Stimulated activated CD8-positive, alpha-beta memory T cell treated with anti-CD3 and anti-CD28 coated beads, Interleukin-4, amount 100 ng/mL, for 48 hours (primary cell): ENCODE measurements around the gene HNRNPH2.

Source experiments
- DNase-seq: peaks from one replicate; pipeline ENCODE4 v3.0.0-alpha.2; 2020

Gene HNRNPH2

DNA sequence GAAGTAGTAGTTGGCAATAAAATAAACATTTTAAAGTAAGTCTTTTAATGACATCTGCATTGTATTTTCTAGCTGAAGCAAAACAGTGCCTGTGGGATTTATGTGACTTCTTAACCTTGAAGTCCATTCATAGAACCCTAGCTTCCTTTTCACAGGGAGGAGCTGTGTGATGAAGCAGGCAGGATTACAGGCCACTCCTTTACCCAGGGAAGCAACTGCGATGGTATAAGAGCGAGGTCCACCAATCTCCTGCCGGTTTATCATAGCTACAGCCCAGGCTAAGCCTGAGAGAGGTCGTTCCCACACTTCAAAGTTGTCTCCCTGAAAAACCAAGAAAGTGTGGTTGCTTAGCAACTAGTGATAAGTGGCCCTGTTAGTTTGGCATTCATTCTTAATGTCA, 10.2 kb upstream of the HNRNPH2 start:
- no peak for DNase-seq

DNA sequence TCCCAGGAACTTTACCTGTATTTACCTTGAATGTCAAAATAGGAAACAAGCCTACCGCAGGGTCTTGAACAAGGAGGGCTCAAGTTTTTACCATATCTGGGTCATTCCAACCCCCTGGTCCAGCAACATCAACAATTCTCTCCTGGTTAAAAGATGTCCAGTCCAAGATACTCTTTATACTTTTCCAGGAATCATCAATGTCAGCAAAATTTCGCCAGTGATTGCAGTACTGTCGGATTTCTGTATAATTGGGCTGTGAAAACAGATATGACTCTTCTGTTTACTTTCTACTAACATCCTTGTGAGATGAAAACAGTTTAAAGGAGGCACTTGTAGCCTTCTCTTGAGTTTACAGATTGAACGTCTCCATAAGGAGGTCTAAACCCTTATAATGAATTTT, 9.3 kb upstream of the HNRNPH2 start:
- DNase-seq, result no peak

DNA sequence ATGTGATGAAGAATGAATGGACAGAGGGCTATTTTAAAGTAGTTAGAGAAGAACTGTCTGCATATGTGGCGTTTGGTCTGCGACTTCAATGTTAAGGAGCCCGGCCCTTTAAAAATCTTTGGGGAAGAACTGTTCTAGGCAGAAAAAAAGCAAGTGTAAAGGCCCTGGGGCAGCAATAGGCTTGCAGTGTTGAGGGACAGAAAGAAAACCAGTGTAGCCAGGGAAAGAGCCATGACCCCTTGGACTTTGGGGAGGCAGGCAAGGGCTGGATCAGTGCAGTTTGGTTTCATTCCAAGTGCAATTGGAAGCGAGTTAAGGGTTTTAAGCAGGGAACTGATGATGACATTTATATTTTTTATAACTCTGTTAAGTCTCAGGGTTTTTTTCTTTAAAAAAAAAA, 8.2 kb upstream of the HNRNPH2 start:
- no peak for DNase-seq

DNA sequence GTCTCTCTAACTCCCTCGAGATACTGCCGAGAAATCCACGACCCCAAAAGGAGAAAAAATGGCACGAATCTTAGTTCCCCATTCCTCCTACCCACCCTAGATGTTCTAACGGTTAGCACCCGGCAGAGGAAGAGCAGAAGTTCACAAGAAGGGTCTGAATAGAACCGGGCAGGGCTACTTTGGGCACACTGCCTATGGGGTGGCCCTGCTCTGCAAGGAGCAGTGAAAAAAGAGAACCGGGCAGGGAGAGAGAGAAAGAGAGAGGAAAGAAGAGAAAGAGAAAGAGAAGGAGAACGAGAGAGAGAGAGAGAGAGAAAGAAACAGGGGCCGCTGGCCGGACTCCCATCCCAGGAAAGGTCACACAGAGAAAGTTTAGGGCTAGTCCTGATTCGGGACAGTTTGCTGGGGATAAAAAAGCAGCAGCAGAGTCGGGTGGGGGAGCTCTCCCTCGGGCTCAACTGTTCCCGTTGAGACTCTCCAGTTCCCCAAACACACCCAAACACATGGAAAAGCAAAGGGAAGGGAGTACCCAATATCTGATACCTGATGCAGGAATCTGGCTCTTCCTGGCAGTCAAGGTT, 765 bp upstream of the HNRNPH2 start:
- DNase-seq, result no peak

DNA sequence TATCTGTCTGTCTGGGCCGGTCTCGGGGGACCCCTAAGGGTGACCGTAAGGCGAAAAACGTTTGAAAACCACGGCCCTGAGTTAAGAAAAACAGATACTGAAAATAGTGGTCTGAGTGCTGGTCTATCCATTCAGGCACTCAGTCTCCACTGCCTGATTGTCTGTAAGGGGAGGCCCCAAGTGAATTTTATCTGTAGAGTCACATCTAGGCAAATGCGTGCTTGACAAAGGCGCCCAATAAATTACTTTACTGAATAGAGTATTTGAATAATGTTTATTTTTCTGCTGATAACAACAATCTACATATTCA, 465 bp downstream of the HNRNPH2 start:
- DNase-seq, result no peak

DNA sequence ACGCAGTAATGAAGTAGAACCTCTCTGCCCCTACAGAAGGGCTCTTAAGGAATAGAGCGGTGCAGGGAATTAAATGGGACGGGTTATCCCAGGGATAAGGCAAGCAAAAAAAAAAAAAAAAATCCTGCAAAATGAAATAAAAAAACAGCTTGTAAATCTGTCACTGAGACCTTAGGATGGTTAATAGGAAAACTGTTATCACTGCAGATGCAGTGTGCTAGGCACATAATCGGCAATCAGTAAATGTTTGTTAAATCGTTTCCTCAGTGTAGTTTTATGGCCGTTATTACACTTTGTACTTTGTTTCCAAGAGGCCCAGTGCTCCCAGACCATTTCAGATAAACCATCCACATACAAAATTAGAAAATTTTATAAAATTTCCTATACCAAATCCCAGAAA, 1.0 kb downstream of the HNRNPH2 start:
- DNase-seq, result no peak

DNA sequence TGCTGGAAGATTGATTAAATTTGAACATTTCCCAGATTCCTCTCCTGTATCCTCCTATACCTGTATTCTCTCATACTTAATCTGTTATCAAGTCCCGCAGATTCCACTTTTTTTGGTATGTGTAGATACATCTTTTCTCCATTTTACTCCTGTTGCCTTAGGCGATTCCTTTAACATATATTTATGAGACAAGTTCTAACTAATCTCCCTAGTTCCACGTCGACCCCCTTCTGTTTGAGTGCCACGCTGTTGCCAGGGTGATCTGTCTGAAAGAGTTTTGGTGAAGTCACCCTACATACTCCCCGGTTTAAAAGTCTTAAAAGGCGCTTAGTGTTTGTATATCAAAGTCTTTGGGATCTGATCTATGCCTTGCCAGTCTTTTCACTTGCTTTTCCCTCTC, 2.4 kb downstream of the HNRNPH2 start:
- DNase-seq, result no peak

DNA sequence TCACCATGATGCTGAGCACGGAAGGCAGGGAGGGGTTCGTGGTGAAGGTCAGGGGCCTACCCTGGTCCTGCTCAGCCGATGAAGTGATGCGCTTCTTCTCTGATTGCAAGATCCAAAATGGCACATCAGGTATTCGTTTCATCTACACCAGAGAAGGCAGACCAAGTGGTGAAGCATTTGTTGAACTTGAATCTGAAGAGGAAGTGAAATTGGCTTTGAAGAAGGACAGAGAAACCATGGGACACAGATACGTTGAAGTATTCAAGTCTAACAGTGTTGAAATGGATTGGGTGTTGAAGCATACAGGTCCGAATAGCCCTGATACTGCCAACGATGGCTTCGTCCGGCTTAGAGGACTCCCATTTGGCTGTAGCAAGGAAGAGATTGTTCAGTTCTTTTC, 4.0 kb downstream of the HNRNPH2 start:
- no peak for DNase-seq

DNA sequence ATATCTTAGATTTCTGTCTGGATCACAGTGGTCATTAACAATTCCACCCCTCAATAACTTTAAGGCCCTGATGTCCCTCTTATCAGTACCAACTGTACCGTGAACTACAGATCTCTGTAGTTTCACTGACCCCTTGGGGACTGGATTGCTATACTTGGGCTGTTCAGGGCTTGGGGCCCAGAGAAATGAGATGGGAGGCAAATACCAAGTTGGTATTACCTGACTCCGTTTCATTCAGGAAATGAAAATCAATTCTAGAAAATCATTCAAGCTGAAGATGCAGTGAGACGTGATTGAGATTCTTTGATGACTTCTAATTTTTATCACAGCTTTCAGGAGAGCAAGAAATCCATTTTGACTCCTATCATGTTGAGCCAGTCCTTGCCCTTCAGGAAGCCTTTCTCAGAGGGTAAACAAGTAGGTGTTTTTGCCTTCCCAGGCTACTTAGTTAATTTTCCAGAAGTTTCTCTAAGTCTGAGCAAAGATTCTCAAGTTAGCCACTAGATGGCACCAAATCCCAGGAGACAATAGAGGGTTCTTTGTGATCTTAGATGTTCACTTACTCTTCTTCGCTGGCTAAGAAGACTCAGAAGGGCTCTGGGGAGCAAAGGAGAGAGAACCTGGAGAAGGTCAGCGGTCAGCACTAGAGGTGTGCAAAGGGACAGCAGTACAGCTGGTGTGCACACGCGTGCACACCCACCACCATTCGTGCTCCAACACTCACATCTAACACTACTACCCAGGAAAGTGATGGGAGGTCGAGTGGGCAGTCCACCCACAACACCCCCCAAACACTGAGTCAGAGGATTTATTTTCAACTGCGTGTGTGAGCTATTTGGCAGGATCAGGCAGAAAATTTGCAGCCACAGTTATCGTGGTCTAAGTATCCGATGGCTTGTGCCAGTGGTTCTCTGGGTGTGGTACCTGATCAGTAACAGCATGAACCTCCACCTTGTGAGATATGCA, 7.4 kb downstream of the HNRNPH2 start:
- no peak for DNase-seq

DNA sequence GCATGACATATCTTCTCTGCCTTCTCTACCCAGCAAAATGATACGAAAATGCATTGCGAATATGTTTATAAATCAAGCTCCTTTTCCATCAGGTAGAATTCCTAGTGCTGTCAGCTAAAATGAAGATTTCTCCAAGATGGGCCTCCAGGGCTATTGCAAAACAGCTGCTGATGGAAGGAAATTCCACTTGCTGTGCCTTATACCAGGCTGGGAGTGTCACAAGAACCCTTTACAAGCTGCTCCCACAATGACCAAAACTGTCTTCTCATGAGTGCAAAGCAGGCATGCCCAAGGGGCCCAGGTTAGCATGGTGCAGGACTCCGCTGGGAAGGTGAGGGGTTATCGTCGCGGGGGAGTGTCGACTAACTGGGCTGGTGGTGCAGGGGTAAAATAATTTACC, 8.7 kb downstream of the HNRNPH2 start:
- DNase-seq, result no peak

DNA sequence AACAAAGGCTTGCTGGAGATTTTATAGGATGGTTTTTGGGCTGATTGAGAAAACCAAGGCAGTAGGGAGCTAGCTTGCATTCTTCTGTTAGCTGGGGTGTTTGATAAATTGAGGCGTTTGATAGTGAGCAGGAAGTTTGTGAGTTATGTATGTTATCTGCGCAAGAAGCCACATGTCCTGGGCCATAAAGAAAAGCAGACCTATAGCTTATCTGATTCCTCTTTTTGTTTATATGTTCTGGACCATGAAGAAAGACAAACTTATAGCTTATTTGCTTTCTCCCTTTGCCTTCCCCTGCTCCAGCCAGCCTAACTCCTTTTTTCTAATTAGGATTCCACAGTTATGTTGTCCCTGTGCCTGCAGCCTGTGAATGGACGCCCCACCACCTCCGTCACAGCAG, 9.2 kb downstream of the HNRNPH2 start:
- DNase-seq, result no peak

DNA sequence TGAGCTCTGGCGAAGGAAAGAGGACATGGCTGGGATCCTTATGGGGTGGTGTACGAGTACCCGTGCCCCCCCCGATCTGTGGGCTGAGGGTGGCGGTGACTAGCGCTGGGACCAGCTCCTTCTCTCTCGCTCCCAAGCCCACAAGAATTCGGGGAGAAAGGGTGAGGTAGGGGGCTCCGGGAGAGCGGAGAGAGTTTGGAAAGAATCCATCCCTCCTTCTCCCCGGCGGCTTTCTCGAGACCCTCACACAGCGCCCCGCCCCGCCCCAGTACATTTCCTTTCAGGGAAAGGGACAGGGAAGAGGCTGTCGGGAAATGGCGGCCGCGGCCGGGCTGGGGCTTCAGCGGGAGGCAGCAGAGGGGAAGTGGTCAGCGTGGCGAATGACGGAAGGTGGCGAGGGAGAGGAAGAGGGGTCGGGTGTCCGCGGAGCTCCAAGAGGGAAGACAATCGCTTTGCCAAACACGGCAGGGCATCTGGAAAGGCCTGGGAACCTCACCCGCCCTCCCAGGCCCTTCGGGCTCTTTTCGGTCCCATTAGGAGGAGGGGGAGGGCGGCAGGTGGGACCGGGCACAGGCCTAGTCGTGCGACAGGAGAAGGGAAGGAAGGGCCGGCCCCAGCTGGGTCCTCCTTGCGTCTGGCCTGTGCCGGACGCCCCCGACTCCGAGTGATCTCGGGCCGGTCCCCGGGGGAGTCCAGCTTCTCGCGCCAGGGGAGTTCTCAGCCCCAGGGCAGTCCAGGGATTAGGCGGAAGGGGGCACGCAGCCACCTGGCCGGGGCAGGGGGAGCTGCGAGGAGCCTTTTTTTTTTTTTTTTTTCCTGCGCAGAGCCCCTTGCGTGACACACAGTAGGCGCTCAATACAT, 10.2 kb downstream of the HNRNPH2 start:
- DNase-seq, result peak; percentile 61

DNA sequence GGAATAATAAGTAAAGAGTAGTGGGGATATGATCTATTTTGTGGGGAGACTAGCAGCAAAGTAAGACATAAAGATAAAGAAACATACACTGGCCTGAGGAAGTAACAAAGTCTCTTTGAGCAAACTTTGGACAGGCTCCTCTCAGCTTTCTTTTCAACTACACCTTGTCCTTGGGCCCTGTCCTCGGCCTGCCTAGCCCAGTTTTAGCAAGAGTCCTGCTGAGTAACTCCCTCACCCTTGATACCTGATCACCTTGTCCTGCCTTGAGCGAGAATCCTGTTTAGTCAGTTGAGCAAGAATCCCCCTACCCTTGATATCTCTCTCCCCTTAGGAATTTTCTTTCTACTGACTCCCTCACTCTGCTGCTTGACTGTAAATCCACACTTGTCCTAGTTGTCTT, 11.5 kb downstream of the HNRNPH2 start:
- DNase-seq, result no peak

DNA sequence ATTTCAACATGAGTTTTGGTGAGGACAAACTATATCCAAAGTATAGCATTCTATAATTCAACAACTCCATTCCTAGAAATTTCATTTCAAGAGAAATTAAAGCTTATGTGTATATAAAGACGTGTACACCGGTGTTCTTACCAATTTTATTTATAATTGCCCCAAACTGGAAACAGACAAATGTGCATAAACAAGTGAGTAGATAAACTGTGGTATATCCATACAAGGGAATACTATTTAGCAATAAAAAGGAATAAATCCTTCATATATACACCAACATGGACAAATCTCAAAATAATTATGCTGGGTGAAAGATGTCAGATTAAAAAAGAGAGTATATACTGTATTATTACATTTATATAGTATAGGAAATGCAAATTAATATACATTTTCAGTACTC, 19.9 kb downstream of the HNRNPH2 start:
- DNase-seq, result no peak

DNA sequence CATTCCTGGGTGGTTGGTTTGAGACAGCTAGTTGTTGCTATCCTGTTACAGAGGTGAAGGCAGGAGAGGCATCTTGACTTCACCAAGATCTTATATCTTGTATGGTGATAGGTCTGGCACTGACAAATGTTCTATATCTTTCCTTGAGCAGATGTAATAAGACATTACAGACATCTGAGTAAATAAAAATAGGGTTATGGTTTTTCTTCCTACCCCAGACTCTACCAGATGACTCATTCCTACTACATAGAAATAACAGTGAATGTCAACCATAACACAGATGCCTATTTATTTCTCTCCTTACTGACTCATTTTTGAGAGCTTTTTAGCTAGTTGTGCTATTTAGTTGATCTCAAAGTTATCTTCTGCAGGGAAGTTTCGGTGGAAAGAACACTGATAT, 21.9 kb downstream of the HNRNPH2 start:
- DNase-seq, result no peak

DNA sequence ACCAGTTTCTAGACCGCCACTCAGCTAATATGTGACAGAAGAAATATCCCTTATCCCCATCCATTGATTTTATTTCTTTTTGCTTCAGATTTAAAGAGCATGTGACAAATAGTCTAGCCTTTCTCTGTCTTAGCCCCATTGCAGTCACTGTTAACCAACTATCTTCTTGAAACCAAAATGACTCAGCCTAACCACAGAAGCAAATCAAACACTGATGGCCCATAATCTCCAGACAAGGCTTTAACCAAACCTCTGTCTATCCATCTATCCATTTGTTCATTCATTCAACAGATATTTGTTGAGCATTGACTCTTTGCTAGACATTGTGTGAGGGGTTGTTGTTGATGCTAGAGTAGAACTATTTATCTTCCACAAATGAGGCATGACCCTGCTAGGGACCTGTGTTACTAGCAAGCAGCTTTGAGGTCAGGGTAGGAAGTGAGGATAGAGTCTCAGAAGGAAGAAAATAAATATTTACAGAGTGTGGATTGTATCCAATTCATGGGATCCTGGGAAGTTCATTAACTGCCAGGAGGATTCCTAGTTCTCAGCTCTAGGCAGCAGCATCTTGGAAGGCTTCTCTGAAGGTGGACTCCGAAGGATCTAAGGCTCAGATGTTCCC, 22.5 kb downstream of the HNRNPH2 start:
- no peak for DNase-seq

DNA sequence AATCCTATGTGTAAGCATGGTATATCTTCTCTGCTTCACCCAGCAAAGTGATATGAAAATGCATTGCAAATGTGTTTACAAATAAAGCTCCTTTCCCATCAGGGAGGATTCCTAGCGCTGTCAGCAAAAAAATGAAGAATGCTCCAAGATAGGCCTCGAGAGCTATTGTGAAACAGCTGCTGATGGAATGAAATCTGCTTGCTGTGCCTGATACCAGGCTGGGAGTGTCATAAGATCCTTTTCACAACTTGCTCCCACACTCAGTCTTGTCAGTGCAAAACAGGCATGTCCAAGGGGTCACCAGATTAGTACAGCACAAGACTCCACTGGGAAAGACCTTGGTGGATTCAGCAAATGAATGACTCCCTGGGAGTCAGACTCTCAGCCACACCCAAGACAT, 34.1 kb downstream of the HNRNPH2 start:
- no peak for DNase-seq

DNA sequence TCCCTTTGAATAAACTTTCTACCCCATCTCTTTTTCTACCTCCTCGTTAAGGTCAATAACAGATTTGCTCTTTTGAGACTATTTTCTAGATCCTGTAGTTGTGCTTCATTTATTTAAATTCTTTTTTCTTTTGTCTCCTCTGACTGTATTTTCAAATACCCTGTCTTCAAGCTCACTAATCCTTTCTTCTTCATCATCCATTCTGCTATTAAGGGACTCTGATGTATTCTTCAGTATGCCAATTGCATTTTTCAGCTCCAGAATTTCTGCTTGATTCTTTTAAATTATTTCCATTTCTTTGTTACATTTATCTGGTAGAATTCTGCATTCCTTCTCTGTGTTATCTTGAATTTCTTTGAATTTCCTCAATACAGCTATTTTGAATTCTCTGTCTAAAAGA, 41.3 kb downstream of the HNRNPH2 start:
- no peak for DNase-seq

DNA sequence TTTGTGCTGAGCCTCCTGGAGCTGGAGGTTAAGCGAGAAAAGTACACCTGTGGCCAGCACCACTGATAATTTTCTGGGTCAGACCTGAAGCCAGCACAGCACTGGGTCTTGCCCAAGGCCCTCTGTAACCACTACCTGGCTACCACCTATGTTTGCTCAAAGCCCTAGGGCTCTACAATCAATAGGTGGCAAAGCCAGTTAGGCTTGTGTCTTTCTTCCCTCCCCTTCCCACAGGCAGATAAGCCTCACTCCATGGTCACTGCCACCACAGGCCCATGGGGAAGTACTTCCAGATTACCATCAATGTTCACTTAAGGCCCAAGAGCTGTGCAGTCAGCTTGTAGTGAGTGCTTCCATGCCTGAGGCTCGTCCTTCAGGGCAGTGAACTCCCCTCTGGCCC, 42.1 kb downstream of the HNRNPH2 start:
- no peak for DNase-seq

DNA sequence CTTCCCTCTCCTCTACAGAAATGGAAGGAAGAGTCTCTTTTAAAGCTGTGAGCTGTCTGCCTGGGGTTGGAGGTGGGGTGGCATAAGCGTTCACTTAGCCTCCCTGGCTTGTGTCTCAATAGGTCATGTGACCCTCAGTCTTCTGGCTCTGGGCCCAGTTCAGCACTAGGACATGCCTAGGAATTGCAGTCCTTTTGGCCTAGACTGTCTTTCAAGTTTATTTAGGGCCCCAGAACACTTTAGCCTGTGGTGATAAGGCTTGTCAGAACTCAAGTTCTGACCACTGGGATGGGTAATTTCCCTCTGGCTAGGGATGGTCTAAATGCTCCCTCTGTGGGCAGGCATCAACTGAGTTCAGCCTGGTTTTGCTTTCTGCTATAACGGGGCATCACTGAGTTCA, 42.9 kb downstream of the HNRNPH2 start:
- DNase-seq, result no peak

DNA sequence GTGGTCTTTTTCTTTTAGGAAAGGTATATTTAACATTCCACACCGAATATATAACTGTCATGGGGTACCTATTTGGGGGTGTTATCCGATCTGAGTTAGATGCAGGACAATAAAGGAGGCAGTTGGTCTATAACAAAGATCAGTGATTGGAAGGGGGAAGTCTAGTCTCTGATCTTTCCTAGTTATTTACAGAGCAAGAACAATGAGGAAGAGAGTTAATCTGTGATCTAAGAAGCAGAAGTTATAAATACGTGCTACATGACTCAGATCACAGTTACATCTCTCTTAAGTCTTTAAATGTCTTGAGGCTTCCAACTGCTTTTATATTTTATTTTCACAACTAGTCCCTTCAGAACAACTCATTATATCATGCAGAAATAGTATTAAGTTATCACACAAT, 44.0 kb downstream of the HNRNPH2 start:
- no peak for DNase-seq

DNA sequence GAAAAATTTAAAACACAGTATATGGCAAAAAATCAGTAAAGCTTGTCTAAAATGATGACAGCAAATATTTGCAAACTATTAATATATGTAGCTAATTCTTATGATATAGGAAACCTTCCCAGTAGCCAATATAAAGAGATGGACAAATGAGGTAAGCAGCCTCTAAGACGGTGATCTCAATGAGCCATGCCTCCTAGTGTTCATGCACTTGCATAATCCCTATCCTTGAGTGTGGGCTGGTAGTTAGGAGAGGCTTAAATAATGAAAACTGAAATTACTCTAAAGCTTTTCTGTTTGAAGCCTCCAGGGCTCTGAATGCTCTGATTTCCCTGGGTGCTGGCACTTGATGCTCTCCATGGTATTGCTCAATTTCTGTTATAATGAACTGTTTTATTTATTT, 52.6 kb downstream of the HNRNPH2 start:
- no peak for DNase-seq

DNA sequence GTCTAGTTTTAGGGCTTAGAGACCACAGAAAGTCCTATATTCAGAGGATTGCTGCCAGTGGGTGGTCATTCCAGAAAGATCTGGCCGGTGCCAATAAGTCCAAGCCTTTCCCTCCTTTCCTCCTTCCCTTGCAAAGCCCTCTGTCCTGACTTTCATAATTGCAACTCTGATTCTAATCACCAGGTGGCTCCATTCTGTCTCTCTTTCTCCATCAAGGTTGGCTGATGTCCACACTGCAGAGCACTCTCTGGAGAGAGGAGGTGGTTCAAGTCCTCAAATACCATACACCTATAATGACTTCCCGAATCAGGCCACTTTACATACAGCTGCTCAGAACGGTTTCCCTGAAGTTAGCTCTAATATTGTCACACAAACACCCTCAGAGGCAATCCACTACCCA, 54.9 kb downstream of the HNRNPH2 start:
- DNase-seq, result no peak
